Measurements from ENCODE around the gene DEFB121. TPM values are rescaled to one million over a fixed set of nuclear protein-coding genes. Genes with fewer than 3 reads are reported as not detected.

Gene DEFB121
- total and polyA plus RNA-seq, 2 donors (not counting 3 experiments of a cell fraction or from before 2014, with no cell fraction given): not detected

DNA sequence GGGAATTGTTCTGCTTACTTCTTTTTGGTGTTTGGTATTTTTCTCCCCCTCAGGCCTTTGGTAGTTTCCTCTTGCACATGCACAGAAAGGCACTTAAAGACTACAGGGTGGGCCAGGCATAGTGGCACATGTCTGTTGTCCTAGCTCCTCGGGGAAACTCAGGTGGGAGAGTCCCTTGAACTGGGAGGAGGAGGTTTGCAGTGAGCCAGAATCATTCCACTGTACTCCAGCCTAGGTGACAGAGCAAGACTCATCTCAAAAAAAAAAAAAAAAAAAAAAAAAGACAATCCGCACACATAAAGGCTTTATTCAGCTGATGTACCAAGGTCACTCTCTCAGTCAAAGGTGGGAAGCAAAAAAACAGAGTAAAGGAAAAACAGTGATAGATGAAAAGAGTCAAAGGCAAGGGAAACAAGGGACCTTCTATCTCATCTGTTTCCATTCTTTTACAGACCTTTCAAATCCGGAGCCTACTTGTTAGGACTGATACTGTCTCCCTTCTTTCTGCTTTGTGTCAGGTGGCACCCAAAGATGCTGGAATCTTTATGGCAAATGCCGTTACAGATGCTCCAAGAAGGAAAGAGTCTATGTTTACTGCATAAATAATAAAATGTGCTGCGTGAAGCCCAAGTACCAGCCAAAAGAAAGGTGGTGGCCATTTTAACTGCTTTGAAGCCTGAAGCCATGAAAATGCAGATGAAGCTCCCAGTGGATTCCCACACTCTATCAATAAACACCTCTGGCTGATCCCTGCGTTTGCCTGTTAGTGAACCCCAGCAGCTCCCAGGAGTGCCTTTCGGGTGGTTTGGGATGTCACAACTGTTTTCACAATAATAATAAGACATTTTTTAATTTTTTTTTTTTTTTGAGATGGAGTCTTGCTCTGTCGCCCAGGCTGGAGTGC is 43.7 kb upstream of the DEFB121 start:
- CTCF ChIA-PET: interaction anchor here (0.6 to 2.9 kb wide), 2 partner anchors 10 to 54 kb away, joined by 3 to 17 read pairs; no protein-coding TSS in a partner anchor
- Histone ChIP-seq H3K79me2 (ENCODE audit: control insufficient read depth, insufficient read depth, low read length) (no peaks in the 10 kb centered on the region), H3K4me3 (replicated peaks in 1 of 3; ENCODE audit: insufficient read depth in 1 of 3, low read depth in 1 of 3, low read length in 3 of 3) (no peak overlapping the region), H3K27ac (ENCODE audit: insufficient read depth, low read depth, low read length) (no peak overlapping the region), H3K36me3 (ENCODE audit: control insufficient read depth in 2 of 2, extremely low read depth in 1 of 2, insufficient read depth in 2 of 2, low read length in 2 of 2) (no peaks in the 10 kb centered on the region), H2AFZ (ENCODE audit: low read depth, low read length) (no peak overlapping the region), H3K9me1 (replicated peaks; ENCODE audit: control insufficient read depth, extremely low read depth, insufficient read depth, low read length) (no peaks in the 10 kb centered on the region), H4K20me1 (replicated peaks; ENCODE audit: control insufficient read depth, extremely low read depth, insufficient read depth, low read length) (no peaks in the 10 kb centered on the region), H3K4me1 (ENCODE audit: control insufficient read depth, extremely low read depth, insufficient read depth, low read length) (no peaks in the 10 kb centered on the region), H3K27me3 (ENCODE audit: control insufficient read depth in 2 of 2, insufficient read depth in 2 of 2, low read length in 2 of 2) (no peaks in the 10 kb centered on the region), H3K4me2 (ENCODE audit: insufficient read depth, low read length) (no peak overlapping the region), H3K9me3 (replicated peaks; ENCODE audit: control insufficient read depth, insufficient read depth, low read length) (no peaks in the 10 kb centered on the region), H3K9ac (replicated peaks; ENCODE audit: extremely low read depth, insufficient read depth, low read length) (no peak overlapping the region)
- POLR2A ChIA-PET: no interaction called here
- TF ChIP-seq GATA2 (IDR thresholded peaks at IDR 0.05; ENCODE audit: insufficient read depth, insufficient read length, low read depth, low read length): no peak
- TF ChIP-seq FOS (IDR thresholded peaks at IDR 0.05; ENCODE audit: borderline replicate concordance, insufficient read depth, low read length): no peak
- TF ChIP-seq, protein P1, sequence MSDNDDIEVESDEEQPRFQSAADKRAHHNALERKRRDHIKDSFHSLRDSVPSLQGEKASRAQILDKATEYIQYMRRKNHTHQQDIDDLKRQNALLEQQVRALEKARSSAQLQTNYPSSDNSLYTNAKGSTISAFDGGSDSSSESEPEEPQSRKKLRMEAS (IDR thresholded peaks at IDR 0.05; ENCODE audit: insufficient read depth, insufficient read length): no peak
- no peak for TF ChIP-seq JUN (IDR thresholded peaks at IDR 0.05; ENCODE audit: borderline replicate concordance, insufficient read depth, insufficient read length, low read depth)
- intact Hi-C loops (cut with micrococcal nuclease): no loop called here
- dilution Hi-C loops (cut with MboI; ENCODE audit: extremely low pct_ligation_motif_present, low sequenced_read_pairs): no loop called here
- DNase-seq (ENCODE audit: low read depth, low spot score) (no peak), FAIRE-seq (no peak)
- no TSS peak for BruUV-seq (replicated peaks)

DNA sequence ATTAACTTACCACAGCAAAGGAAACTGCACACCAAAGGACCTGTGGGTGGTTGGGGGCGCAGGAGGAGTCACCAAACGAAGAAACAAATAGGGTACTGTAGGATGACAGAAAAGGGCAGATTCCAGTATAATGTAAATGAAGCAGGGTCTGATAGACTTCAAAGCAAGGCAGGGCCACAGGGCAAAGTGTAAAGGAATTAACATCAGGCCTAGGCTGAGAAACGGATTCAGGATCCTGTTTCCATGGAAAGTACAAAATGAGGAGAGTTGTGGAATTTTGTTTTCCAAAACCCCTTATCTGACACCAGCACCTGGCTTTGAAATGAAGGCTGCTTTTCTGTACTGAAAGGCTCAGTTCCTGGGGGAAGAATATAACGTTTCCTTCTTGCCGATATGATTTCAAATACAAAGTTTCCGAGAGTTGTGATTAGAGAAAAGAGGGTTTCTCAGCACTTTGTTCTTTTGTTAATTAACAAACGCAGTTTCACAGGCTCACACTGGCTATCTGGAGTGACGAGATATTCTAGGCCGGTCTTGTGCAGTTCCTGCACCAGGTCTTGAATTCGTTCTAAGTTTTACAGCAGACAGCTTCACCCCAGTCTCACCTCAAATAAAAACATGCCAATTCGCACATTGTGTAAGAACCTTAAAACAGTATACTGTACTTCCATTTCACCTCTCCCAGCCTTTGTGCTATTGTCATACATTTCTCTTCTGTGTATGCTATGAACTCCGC is 40.2 kb upstream of the DEFB121 start:
- Histone ChIP-seq H3K79me2 (ENCODE audit: control insufficient read depth, insufficient read depth, low read length) (no peaks in the 10 kb centered on the region), H3K4me2 (ENCODE audit: insufficient read depth, low read length) (no peak overlapping the region), H3K4me1 (ENCODE audit: control insufficient read depth, extremely low read depth, insufficient read depth, low read length) (no peaks in the 10 kb centered on the region), H3K27ac (ENCODE audit: insufficient read depth, low read depth, low read length) (no peak overlapping the region), H3K9ac (replicated peaks; ENCODE audit: extremely low read depth, insufficient read depth, low read length) (no peak overlapping the region), H3K36me3 (ENCODE audit: control insufficient read depth in 2 of 2, extremely low read depth in 1 of 2, insufficient read depth in 2 of 2, low read length in 2 of 2) (no peaks in the 10 kb centered on the region), H2AFZ (ENCODE audit: low read depth, low read length) (no peak overlapping the region), H3K9me1 (replicated peaks; ENCODE audit: control insufficient read depth, extremely low read depth, insufficient read depth, low read length) (no peaks in the 10 kb centered on the region), H3K9me3 (replicated peaks; ENCODE audit: control insufficient read depth, insufficient read depth, low read length) (no peaks in the 10 kb centered on the region), H4K20me1 (replicated peaks; ENCODE audit: control insufficient read depth, extremely low read depth, insufficient read depth, low read length) (no peaks in the 10 kb centered on the region), H3K4me3 (replicated peaks in 1 of 3; ENCODE audit: insufficient read depth in 1 of 3, low read depth in 1 of 3, low read length in 3 of 3) (no peak overlapping the region), H3K27me3 (ENCODE audit: control insufficient read depth in 2 of 2, insufficient read depth in 2 of 2, low read length in 2 of 2) (no peaks in the 10 kb centered on the region)
- no peak for DNase-seq (ENCODE audit: low read depth, low spot score)
- TF ChIP-seq POLR2AphosphoS5 (IDR thresholded peaks at IDR 0.05; ENCODE audit: insufficient read depth, low read depth, low read length): no peak
- no peak for TF ChIP-seq FOS (IDR thresholded peaks at IDR 0.05; ENCODE audit: borderline replicate concordance, insufficient read depth, low read length)
- no peak for TF ChIP-seq POLR2A (IDR thresholded peaks at IDR 0.05; ENCODE audit: low read depth, low read length)
- TF ChIP-seq GATA2 (IDR thresholded peaks at IDR 0.05; ENCODE audit: insufficient read depth, insufficient read length, low read depth, low read length): no peak
- TF ChIP-seq JUN (IDR thresholded peaks at IDR 0.05; ENCODE audit: borderline replicate concordance, insufficient read depth, insufficient read length, low read depth): no peak
- no peak for TF ChIP-seq MYC (IDR thresholded peaks at IDR 0.05; ENCODE audit: low read depth, low read length)
- TF ChIP-seq EZH2 (IDR thresholded peaks at IDR 0.05; ENCODE audit: borderline replicate concordance, low read depth, low read length, severe bottlenecking): no peak
- TF ChIP-seq, protein P2, sequence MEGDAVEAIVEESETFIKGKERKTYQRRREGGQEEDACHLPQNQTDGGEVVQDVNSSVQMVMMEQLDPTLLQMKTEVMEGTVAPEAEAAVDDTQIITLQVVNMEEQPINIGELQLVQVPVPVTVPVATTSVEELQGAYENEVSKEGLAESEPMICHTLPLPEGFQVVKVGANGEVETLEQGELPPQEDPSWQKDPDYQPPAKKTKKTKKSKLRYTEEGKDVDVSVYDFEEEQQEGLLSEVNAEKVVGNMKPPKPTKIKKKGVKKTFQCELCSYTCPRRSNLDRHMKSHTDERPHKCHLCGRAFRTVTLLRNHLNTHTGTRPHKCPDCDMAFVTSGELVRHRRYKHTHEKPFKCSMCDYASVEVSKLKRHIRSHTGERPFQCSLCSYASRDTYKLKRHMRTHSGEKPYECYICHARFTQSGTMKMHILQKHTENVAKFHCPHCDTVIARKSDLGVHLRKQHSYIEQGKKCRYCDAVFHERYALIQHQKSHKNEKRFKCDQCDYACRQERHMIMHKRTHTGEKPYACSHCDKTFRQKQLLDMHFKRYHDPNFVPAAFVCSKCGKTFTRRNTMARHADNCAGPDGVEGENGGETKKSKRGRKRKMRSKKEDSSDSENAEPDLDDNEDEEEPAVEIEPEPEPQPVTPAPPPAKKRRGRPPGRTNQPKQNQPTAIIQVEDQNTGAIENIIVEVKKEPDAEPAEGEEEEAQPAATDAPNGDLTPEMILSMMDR (IDR thresholded peaks at IDR 0.05; ENCODE audit: extremely low read depth in 1 of 2, insufficient read depth in 1 of 2, low read depth in 1 of 2, low read length in 2 of 2): no peak
- TF ChIP-seq, protein P1 (IDR thresholded peaks at IDR 0.05; ENCODE audit: insufficient read depth, insufficient read length): no peak
- POLR2A ChIA-PET: no interaction called here
- dilution Hi-C loops (cut with MboI; ENCODE audit: extremely low pct_ligation_motif_present, low sequenced_read_pairs) (no loop called here), intact Hi-C loops (cut with micrococcal nuclease) (no loop called here)
- FAIRE-seq: no peak
- CTCF ChIA-PET: no interaction called here
- BruUV-seq (replicated peaks): no TSS peak
